ENCODE results near the gene IL11.
A peak's percentile ranks its signal among the peaks of the same experiment; 100 is the strongest.
"Not testable (repeated sequence)": the region's sequence is repeated elsewhere in the genome, so short reads cannot be mapped to it uniquely, and the experiment has no call there.

Gene IL11

GRCh38 chr19:55406826-55407549 lies 36.7 kb upstream of the IL11 start:
- H3K27me3 ChIP-seq (replicated peaks; ENCODE audit: control insufficient read depth, insufficient read depth, low read length, poor library complexity, severe bottlenecking), result no peaks in the 10 kb centered on the region
- peak in 2 of 3 donors; percentile 5 to 27 for DNase-seq
- no peaks in the 10 kb centered on the region for H3K9me3 ChIP-seq (ENCODE audit: control insufficient read depth, low read length)
- H3K36me3 ChIP-seq (ENCODE audit: control insufficient read depth, insufficient read depth, low read length), result peaks cover 24% of the 10 kb centered on the region
- H3K4me1 ChIP-seq (ENCODE audit: control insufficient read depth, insufficient read depth, low read length, poor library complexity, severe bottlenecking), result peaks cover 14% of the 10 kb centered on the region
- peak overlapping the region; percentile 85 for H3K4me3 ChIP-seq (ENCODE audit: insufficient read depth, low read depth, low read length, poor library complexity, severe bottlenecking)
- H3K27ac ChIP-seq (ENCODE audit: insufficient read depth, low read length, poor library complexity, severe bottlenecking), result peak overlapping the region; percentile 97

GRCh38 chr19:55406091-55406825 lies 36.0 kb upstream of the IL11 start:
- Histone ChIP-seq H3K4me1 (ENCODE audit: control insufficient read depth, insufficient read depth, low read length, poor library complexity, severe bottlenecking) (peaks cover 14% of the 10 kb centered on the region), H3K36me3 (ENCODE audit: control insufficient read depth, insufficient read depth, low read length) (peaks cover 29% of the 10 kb centered on the region), H3K27me3 (replicated peaks; ENCODE audit: control insufficient read depth, insufficient read depth, low read length, poor library complexity, severe bottlenecking) (no peaks in the 10 kb centered on the region)

GRCh38 chr19:55405638-55406037 lies 35.4 kb upstream of the IL11 start:
- Histone ChIP-seq H3K27ac (ENCODE audit: insufficient read depth, low read length, poor library complexity, severe bottlenecking) (no peak overlapping the region), H3K36me3 (ENCODE audit: control insufficient read depth, insufficient read depth, low read length) (peaks cover 33% of the 10 kb centered on the region), H3K4me3 (ENCODE audit: insufficient read depth, low read depth, low read length, poor library complexity, severe bottlenecking) (no peak overlapping the region), H3K9me3 (ENCODE audit: control insufficient read depth, low read length) (no peaks in the 10 kb centered on the region), H3K27me3 (replicated peaks; ENCODE audit: control insufficient read depth, insufficient read depth, low read length, poor library complexity, severe bottlenecking) (no peaks in the 10 kb centered on the region), H3K4me1 (ENCODE audit: control insufficient read depth, insufficient read depth, low read length, poor library complexity, severe bottlenecking) (peaks cover 14% of the 10 kb centered on the region)
- no peak for DNase-seq

More at GRCh38 chr19:55406091-55406825, 36.0 kb upstream of the IL11 start:
- no peak for DNase-seq
- Histone ChIP-seq H3K27ac (ENCODE audit: insufficient read depth, low read length, poor library complexity, severe bottlenecking) (no peak overlapping the region), H3K9me3 (ENCODE audit: control insufficient read depth, low read length) (no peaks in the 10 kb centered on the region), H3K4me3 (ENCODE audit: insufficient read depth, low read depth, low read length, poor library complexity, severe bottlenecking) (peak overlapping the region; percentile 85)

GRCh38 chr19:55402509-55402908 lies 32.2 kb upstream of the IL11 start:
- Histone ChIP-seq H3K27me3 (replicated peaks; ENCODE audit: control insufficient read depth, insufficient read depth, low read length, poor library complexity, severe bottlenecking) (no peaks in the 10 kb centered on the region), H3K4me1 (ENCODE audit: control insufficient read depth, insufficient read depth, low read length, poor library complexity, severe bottlenecking) (peaks cover 10% of the 10 kb centered on the region), H3K27ac (ENCODE audit: insufficient read depth, low read length, poor library complexity, severe bottlenecking) (no peak overlapping the region), H3K9me3 (ENCODE audit: control insufficient read depth, low read length) (no peaks in the 10 kb centered on the region), H3K36me3 (ENCODE audit: control insufficient read depth, insufficient read depth, low read length) (peaks cover 37% of the 10 kb centered on the region), H3K4me3 (ENCODE audit: insufficient read depth, low read depth, low read length, poor library complexity, severe bottlenecking) (no peak overlapping the region)
- no peak for DNase-seq

- not testable (repeated sequence) for DNase-seq; H3K4me3 ChIP-seq (ENCODE audit: insufficient read depth, low read depth, low read length, poor library complexity, severe bottlenecking); H3K9me3 ChIP-seq (ENCODE audit: control insufficient read depth, low read length); H3K27me3 ChIP-seq (replicated peaks; ENCODE audit: control insufficient read depth, insufficient read depth, low read length, poor library complexity, severe bottlenecking); H3K4me1 ChIP-seq (ENCODE audit: control insufficient read depth, insufficient read depth, low read length, poor library complexity, severe bottlenecking); H3K27ac ChIP-seq (ENCODE audit: insufficient read depth, low read length, poor library complexity, severe bottlenecking)
- H3K36me3 ChIP-seq (ENCODE audit: control insufficient read depth, insufficient read depth, low read length), result peaks cover 37% of the 10 kb centered on the region
These were observed 31.1 kb upstream of the IL11 start for GRCh38 chr19:55401390-55401789.

GRCh38 chr19:55400281-55401087 lies 30.2 kb upstream of the IL11 start:
- Histone ChIP-seq H3K9me3 (ENCODE audit: control insufficient read depth, low read length) (no peaks in the 10 kb centered on the region), H3K27me3 (replicated peaks; ENCODE audit: control insufficient read depth, insufficient read depth, low read length, poor library complexity, severe bottlenecking) (no peaks in the 10 kb centered on the region), H3K27ac (ENCODE audit: insufficient read depth, low read length, poor library complexity, severe bottlenecking) (no peak overlapping the region), H3K4me1 (ENCODE audit: control insufficient read depth, insufficient read depth, low read length, poor library complexity, severe bottlenecking) (no peaks in the 10 kb centered on the region), H3K4me3 (ENCODE audit: insufficient read depth, low read depth, low read length, poor library complexity, severe bottlenecking) (no peak overlapping the region), H3K36me3 (ENCODE audit: control insufficient read depth, insufficient read depth, low read length) (peaks cover 31% of the 10 kb centered on the region)
- DNase-seq, result no peak

- no peaks in the 10 kb centered on the region for H3K27me3 ChIP-seq (replicated peaks; ENCODE audit: control insufficient read depth, insufficient read depth, low read length, poor library complexity, severe bottlenecking)
- no peaks in the 10 kb centered on the region for H3K9me3 ChIP-seq (ENCODE audit: control insufficient read depth, low read length)
- no peak overlapping the region for H3K27ac ChIP-seq (ENCODE audit: insufficient read depth, low read length, poor library complexity, severe bottlenecking)
- no peak overlapping the region for H3K4me3 ChIP-seq (ENCODE audit: insufficient read depth, low read depth, low read length, poor library complexity, severe bottlenecking)
- H3K4me1 ChIP-seq (ENCODE audit: control insufficient read depth, insufficient read depth, low read length, poor library complexity, severe bottlenecking), result no peaks in the 10 kb centered on the region
- DNase-seq, result no peak
- peaks cover 27% of the 10 kb centered on the region for H3K36me3 ChIP-seq (ENCODE audit: control insufficient read depth, insufficient read depth, low read length)
These were observed 28.1 kb upstream of the IL11 start for GRCh38 chr19:55398200-55398925.

GRCh38 chr19:55392820-55393761 lies 22.8 kb upstream of the IL11 start:
- no peak for DNase-seq
- no peaks in the 10 kb centered on the region for H3K9me3 ChIP-seq (ENCODE audit: control insufficient read depth, low read length)
- H3K36me3 ChIP-seq (ENCODE audit: control insufficient read depth, insufficient read depth, low read length), result peaks cover 34% of the 10 kb centered on the region
- no peaks in the 10 kb centered on the region for H3K27me3 ChIP-seq (replicated peaks; ENCODE audit: control insufficient read depth, insufficient read depth, low read length, poor library complexity, severe bottlenecking)
- no peak overlapping the region for H3K27ac ChIP-seq (ENCODE audit: insufficient read depth, low read length, poor library complexity, severe bottlenecking)
- H3K4me1 ChIP-seq (ENCODE audit: control insufficient read depth, insufficient read depth, low read length, poor library complexity, severe bottlenecking), result peaks cover 11% of the 10 kb centered on the region
- H3K4me3 ChIP-seq (ENCODE audit: insufficient read depth, low read depth, low read length, poor library complexity, severe bottlenecking), result no peak overlapping the region
